ENCODE data around the gene METTL2A. TPM values are rescaled to one million over a fixed set of nuclear protein-coding genes. Genes with fewer than 3 reads are reported as not detected.
"Not testable (repeated sequence)": the region's sequence is repeated elsewhere in the genome, so short reads cannot be mapped to it uniquely, and the experiment has no call there.

Gene METTL2A
- polyA plus RNA-seq, 3 donors, result 2.2 to 5.6 (median 3.9) TPM

DNA sequence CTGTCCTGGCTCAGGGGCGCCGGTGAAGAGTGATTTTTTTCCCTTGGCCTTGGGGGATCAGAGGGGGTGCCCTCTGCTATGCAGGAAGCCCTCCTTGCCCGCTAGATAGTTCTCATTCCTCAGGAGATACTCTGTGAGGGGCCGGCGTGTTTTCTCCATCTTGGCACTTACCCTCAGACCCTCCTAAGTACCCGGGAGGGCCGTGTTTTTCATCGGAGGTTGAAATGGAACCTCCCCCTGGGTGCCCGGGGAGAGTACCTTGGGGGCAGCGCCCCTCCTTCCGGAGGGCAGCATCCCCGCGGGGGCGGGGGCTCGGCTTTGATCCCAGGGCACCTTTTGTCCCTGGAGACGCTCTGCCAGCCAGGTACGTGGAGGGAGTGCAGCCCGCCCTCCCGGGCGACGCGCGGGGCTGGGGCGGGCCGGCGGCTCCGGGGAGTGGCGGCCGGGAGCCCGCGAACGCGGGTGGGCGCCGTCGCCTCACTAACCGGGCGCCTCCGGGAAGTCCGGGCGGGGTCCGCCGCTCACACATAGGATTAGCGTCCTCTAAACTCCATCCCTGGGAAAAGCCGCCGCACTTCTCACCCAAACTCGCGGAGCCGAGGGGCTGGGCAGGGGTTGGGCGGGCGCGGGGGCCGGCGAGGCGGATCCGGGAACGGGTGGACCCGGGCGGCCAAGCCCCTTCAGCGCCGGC lies 54.2 kb downstream of the METTL2A start:
- DNase-seq, result not testable (repeated sequence)

DNA sequence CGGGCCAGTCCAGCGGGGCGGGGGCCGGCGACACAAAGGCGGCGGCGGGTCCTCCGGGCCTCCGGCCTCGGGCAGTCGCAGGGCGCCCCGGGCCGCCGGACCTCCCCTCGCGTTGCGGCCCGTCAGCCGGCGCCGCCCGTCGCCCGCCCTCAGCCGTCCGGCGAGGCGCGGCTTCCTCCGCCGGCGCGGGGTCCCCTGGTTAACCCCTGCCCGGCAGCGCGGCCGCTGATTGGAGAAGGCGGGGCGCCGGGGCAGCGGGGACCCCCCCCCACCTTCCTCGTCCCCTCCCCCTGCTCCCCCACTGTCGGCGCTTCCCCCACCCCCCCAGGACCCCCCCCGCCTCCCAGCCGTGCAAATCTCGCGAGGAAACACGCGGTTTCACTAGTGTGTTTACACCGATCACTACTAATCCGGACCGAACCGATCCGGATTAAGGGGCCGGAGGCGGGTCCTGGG lies 54.8 kb downstream of the METTL2A start, which contains the start of gene TLK2:
TSS of gene TLK2 (plus strand) at position 402 of the 456 bp plus-strand sequence. CDS start 2,301 bp downstream, outside the sequence.
- Histone ChIP-seq H3K4me3 (replicated peaks in 1 of 3; ENCODE audit: low read depth in 2 of 3, low read length in 3 of 3) (peak within 1 kb of the TSS; percentile 61 to 83 (median 79)), H3K27me3 (ENCODE audit: control insufficient read depth in 2 of 2, insufficient read depth in 2 of 2, low read length in 2 of 2) (no peaks in the 10 kb centered on the region), H3K4me2 (replicated peaks; ENCODE audit: extremely low read depth, low read length, poor library complexity, severe bottlenecking) (peak within 1 kb of the TSS; percentile 67), H3K9me3 (replicated peaks in 1 of 2; ENCODE audit: control insufficient read depth in 1 of 2, insufficient read depth in 1 of 2, low read length in 2 of 2) (no peaks in the 10 kb centered on the region), H3K4me1 (ENCODE audit: control insufficient read depth in 1 of 2, insufficient read depth in 2 of 2, low read length in 2 of 2) (peaks cover 11 to 22% of the 10 kb centered on the region in 2 donors), H3K27ac (ENCODE audit: low read depth in 1 of 2, low read length in 2 of 2) (peak within 1 kb of the TSS; percentile 81 to 85), H3K9ac (ENCODE audit: insufficient read depth, low read length, poor library complexity, severe bottlenecking) (peak within 1 kb of the TSS; percentile 88), H3K79me2 (ENCODE audit: insufficient read depth, low read length) (peaks cover 55% of the 10 kb centered on the region), H2AFZ (ENCODE audit: insufficient read depth, low read depth, low read length, poor library complexity, severe bottlenecking) (peak within 1 kb of the TSS; percentile 80), H3K36me3 (replicated peaks in 1 of 2; ENCODE audit: control insufficient read depth in 1 of 2, insufficient read depth in 2 of 2, low read length in 2 of 2) (peaks cover 3 to 16% of the 10 kb centered on the region in 2 donors), H4K20me1 (ENCODE audit: insufficient read depth, low read length) (no peaks in the 10 kb centered on the region)
- Mint-ChIP-seq H3K27ac (peak within 1 kb of the TSS; percentile 86 to 95 (median 93)), H3K9me3 (peaks cover 0 to 2% (median 0%) of the 10 kb centered on the region in 7 donors), H3K4me1 (peaks cover 26% of the 10 kb centered on the region), H3K36me3 (peaks cover 14 to 20% of the 10 kb centered on the region in 2 donors), H3K4me3 (peak within 1 kb of the TSS; percentile 89 to 93), H3K27me3 (ENCODE audit: low read depth in 3 of 3) (no peaks in the 10 kb centered on the region)
- WGBS (ENCODE audit: insufficient coverage), result 0% methylated on average over 33 of the region's 59 CpGs
- DNase-seq, result peak; percentile 58 to 71 (median 70)
- TF ChIP-seq CTCF (IDR thresholded peaks at IDR 0.05), result no peak
- intact Hi-C loops (cut with micrococcal nuclease), result no loop called here

More for the DNA sequence above, 54.2 kb downstream of the METTL2A start:
- H3K27me3 ChIP-seq (ENCODE audit: control insufficient read depth in 2 of 2, insufficient read depth in 2 of 2, low read length in 2 of 2); H3K27me3 Mint-ChIP-seq (ENCODE audit: low read depth in 3 of 3); H4K20me1 ChIP-seq (ENCODE audit: insufficient read depth, low read length); H3K9me3 ChIP-seq (replicated peaks in 1 of 2; ENCODE audit: control insufficient read depth in 1 of 2, insufficient read depth in 1 of 2, low read length in 2 of 2); intact Hi-C loops (cut with micrococcal nuclease); H3K9me3 Mint-ChIP-seq: not testable (repeated sequence)
- H3K4me1 ChIP-seq (ENCODE audit: control insufficient read depth in 1 of 2, insufficient read depth in 2 of 2, low read length in 2 of 2), result peaks cover 11 to 22% of the 10 kb centered on the region in 2 donors
- H3K27ac ChIP-seq (ENCODE audit: low read depth in 1 of 2, low read length in 2 of 2), result peak overlapping the region in 1 of 2 donors; percentile 72
- peak overlapping the region; percentile 80 for H2AFZ ChIP-seq (ENCODE audit: insufficient read depth, low read depth, low read length, poor library complexity, severe bottlenecking)
- peak overlapping the region; percentile 76 to 83 for H3K4me3 Mint-ChIP-seq
- WGBS (ENCODE audit: insufficient coverage), result 0% methylated on average over 38 of the region's 61 CpGs
- peak overlapping the region; percentile 88 for H3K9ac ChIP-seq (ENCODE audit: insufficient read depth, low read length, poor library complexity, severe bottlenecking)
- peak overlapping the region; percentile 4 to 85 (median 53) for H3K27ac Mint-ChIP-seq
- H3K4me2 ChIP-seq (replicated peaks; ENCODE audit: extremely low read depth, low read length, poor library complexity, severe bottlenecking), result peak overlapping the region; percentile 41
- peaks cover 49% of the 10 kb centered on the region for H3K79me2 ChIP-seq (ENCODE audit: insufficient read depth, low read length)
- H3K36me3 Mint-ChIP-seq, result peaks cover 11 to 14% of the 10 kb centered on the region in 2 donors
- peaks cover 24% of the 10 kb centered on the region for H3K4me1 Mint-ChIP-seq
- H3K36me3 ChIP-seq (replicated peaks in 1 of 2; ENCODE audit: control insufficient read depth in 1 of 2, insufficient read depth in 2 of 2, low read length in 2 of 2), result peaks cover 3 to 14% of the 10 kb centered on the region in 2 donors
- peak overlapping the region; percentile 47 to 78 (median 76) for H3K4me3 ChIP-seq (replicated peaks in 1 of 3; ENCODE audit: low read depth in 2 of 3, low read length in 3 of 3)

DNA sequence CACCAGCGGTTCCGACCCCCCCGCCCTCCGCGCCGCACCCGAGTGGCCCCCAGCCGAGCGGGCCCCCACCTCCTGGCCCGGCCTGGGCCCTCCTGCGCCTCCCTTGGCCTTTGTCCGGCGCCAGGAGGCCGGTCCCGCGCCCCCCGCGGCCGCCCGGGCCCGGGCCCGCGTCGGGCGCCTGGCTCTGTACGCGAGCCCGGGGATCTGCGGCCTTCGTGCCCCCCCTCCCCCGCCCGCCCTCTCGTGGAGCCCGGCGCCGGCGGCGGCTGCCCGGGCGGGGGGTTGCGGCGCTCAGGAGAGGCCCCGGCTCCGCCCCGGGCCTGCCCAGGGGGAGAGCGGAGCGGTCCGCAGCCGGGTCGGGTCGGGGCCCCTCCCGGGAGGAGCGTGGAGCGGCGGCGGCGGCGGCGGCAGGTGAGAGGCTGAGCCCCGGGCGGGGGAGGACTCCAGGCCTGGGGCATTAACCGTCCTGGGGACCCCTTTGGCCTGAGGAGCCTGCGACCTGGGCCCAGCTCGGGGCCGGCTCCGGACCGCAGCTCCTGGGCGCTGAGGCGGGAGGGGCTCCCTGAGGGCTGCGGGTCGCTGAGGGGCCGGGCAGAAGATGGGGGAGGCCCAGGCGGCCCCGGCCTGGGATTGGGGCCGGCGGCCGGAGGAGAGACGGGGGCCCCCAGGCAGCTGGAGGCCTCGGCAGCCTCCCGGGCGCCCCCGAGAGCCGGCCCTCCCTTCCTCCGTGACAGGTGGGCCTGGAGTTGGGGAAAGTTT lies 55.4 kb downstream of the METTL2A start:
- H3K27me3 Mint-ChIP-seq (ENCODE audit: low read depth in 3 of 3); H4K20me1 ChIP-seq (ENCODE audit: insufficient read depth, low read length); H3K9me3 ChIP-seq (replicated peaks in 1 of 2; ENCODE audit: control insufficient read depth in 1 of 2, insufficient read depth in 1 of 2, low read length in 2 of 2); intact Hi-C loops (cut with micrococcal nuclease); H3K9me3 Mint-ChIP-seq; H3K27me3 ChIP-seq (ENCODE audit: control insufficient read depth in 2 of 2, insufficient read depth in 2 of 2, low read length in 2 of 2): not testable (repeated sequence)
- Histone ChIP-seq H3K4me1 (ENCODE audit: control insufficient read depth in 1 of 2, insufficient read depth in 2 of 2, low read length in 2 of 2) (peaks cover 11 to 22% of the 10 kb centered on the region in 2 donors), H2AFZ (ENCODE audit: insufficient read depth, low read depth, low read length, poor library complexity, severe bottlenecking) (peak overlapping the region; percentile 72), H3K4me2 (replicated peaks; ENCODE audit: extremely low read depth, low read length, poor library complexity, severe bottlenecking) (peak overlapping the region; percentile 67), H3K4me3 (replicated peaks in 1 of 3; ENCODE audit: low read depth in 2 of 3, low read length in 3 of 3) (peak overlapping the region; percentile 61 to 83 (median 79)), H3K79me2 (ENCODE audit: insufficient read depth, low read length) (peaks cover 61% of the 10 kb centered on the region), H3K9ac (ENCODE audit: insufficient read depth, low read length, poor library complexity, severe bottlenecking) (peak overlapping the region; percentile 88), H3K36me3 (replicated peaks in 1 of 2; ENCODE audit: control insufficient read depth in 1 of 2, insufficient read depth in 2 of 2, low read length in 2 of 2) (peaks cover 3 to 16% of the 10 kb centered on the region in 2 donors), H3K27ac (ENCODE audit: low read depth in 1 of 2, low read length in 2 of 2) (peak overlapping the region; percentile 81 to 85)
- Mint-ChIP-seq H3K27ac (peak overlapping the region; percentile 86 to 95 (median 93)), H3K4me3 (peak overlapping the region; percentile 89 to 93), H3K4me1 (peaks cover 26% of the 10 kb centered on the region), H3K36me3 (peaks cover 19 to 26% of the 10 kb centered on the region in 2 donors)
- 1% methylated on average over 55 of the region's 84 CpGs for WGBS (ENCODE audit: insufficient coverage)
- peak in 1 of 3 donors; percentile 20 for DNase-seq
